K562 (cell line): ENCODE results near the gene ZBTB16. TPM values are rescaled to one million over a fixed set of nuclear protein-coding genes. Genes with fewer than 3 reads are reported as not detected.
A peak's percentile ranks its signal among the peaks of the same experiment; 100 is the strongest.

ENCODE experiments used
- CEBPG ChIP-seq, 3 experiments: fragments of 200-800 bp in 1 of 3; sonication (Bioruptor generic) in 1 of 3; sonication (generic) in 1 of 3; formaldehyde crosslinking in 1 of 3; IDR thresholded peaks in 2 of 3; conservative IDR thresholded peaks in 1 of 3; 2 replicates each; pipeline versions ENCODE4 v1.6.1 to v1.8.0; 2016 to 2022; ENCODE audit warnings: missing compliant biosample characterization in 2 of 3, missing genetic modification characterization in 2 of 3, mild to moderate bottlenecking in 1 of 3, missing genetic modification reagents in 1 of 3
- CHD2 ChIP-seq: IDR thresholded peaks from 2 replicates; pipeline ENCODE4 v1.6.1; 2011; ENCODE audit warnings: low read depth, low read length
- EGR1 ChIP-seq: fragments of 450-650 bp; conservative IDR thresholded peaks from 2 replicates; pipeline ENCODE4 v1.6.1; 2017; ENCODE audit warnings: mild to moderate bottlenecking
- GABPA ChIP-seq: fragments of 200-800 bp; sonication (Bioruptor generic); conservative IDR thresholded peaks from 2 replicates; pipeline ENCODE4 v1.6.1; 2016; ENCODE audit warnings: low read depth, missing genetic modification characterization, missing compliant biosample characterization
- ILK ChIP-seq: fragments of 450-650 bp; IDR thresholded peaks from 2 replicates; pipeline ENCODE4 v1.6.1; 2016; ENCODE audit warnings: missing genetic modification characterization, low read depth, mild to moderate bottlenecking, missing compliant biosample characterization, moderate library complexity, borderline replicate concordance
- KDM1A ChIP-seq, 2 experiments: fragments of 450-650 bp; IDR thresholded peaks; 2 replicates each; pipeline ENCODE4 v1.6.1; 2016; ENCODE audit warnings: mild to moderate bottlenecking in 2 of 2
- MAZ ChIP-seq, 2 experiments: fragments of 450-650 bp in 1 of 2; sonication (generic) in 1 of 2; formaldehyde crosslinking; IDR thresholded peaks in 1 of 2; conservative IDR thresholded peaks in 1 of 2; 2 replicates each; pipeline versions ENCODE4 v1.4.0 to v1.5.0; 2020; ENCODE audit warnings: mild to moderate bottlenecking in 1 of 2, missing genetic modification reagents in 1 of 2
- MEF2A ChIP-seq: IDR thresholded peaks from 2 replicates; pipeline ENCODE4 v1.6.1; 2011; ENCODE audit warnings: low read depth, mild to moderate bottlenecking, low read length, moderate library complexity; ENCODE audit not compliant: control insufficient read depth
- MIER1 ChIP-seq: fragments of 450-650 bp; IDR thresholded peaks from 2 replicates; pipeline ENCODE4 v1.6.1; 2016; ENCODE audit warnings: antibody characterized with exemption, mild to moderate bottlenecking, low read depth
- NFE2L1 ChIP-seq: fragments of 450-650 bp; IDR thresholded peaks from 2 replicates; pipeline ENCODE4 v1.6.1; 2016; ENCODE audit warnings: missing genetic modification characterization, low read depth, mild to moderate bottlenecking, missing compliant biosample characterization, moderate library complexity, borderline replicate concordance
- NFIX ChIP-seq: fragments of 250-450 bp; sonication (Bioruptor Pico); IDR thresholded peaks from 2 replicates; pipeline ENCODE4 v1.4.0; 2020; ENCODE audit warnings: low read depth, mild to moderate bottlenecking, moderate library complexity
- NR2C2 ChIP-seq, 2 experiments: fragments of 200-800 bp in 1 of 2; sonication (Bioruptor generic) in 1 of 2; sonication (generic) in 1 of 2; formaldehyde crosslinking in 1 of 2; IDR thresholded peaks; 2 replicates each; pipeline versions ENCODE4 v1.6.1 to v1.8.0; 2016 to 2022; ENCODE audit warnings: mild to moderate bottlenecking in 1 of 2, missing compliant biosample characterization in 1 of 2, missing genetic modification characterization in 1 of 2, missing genetic modification reagents in 1 of 2
- POLR2H ChIP-seq: IDR thresholded peaks from 2 replicates; pipeline ENCODE4 v1.6.1; 2016; ENCODE audit warnings: missing genetic modification characterization, low read depth, mild to moderate bottlenecking, control low read depth, missing compliant biosample characterization, moderate library complexity
- RNF2 ChIP-seq: sonication (generic); IDR thresholded peaks from 2 replicates; pipeline ENCODE4 v1.6.1; 2016
- SAP30 ChIP-seq: fragments of 200-600 bp; sonication (generic); IDR thresholded peaks from 2 replicates; pipeline ENCODE4 v1.6.1; 2012; ENCODE audit warnings: borderline replicate concordance, low read depth, mild to moderate bottlenecking, moderate library complexity, low read length, control low read depth, inconsistent platforms; ENCODE audit not compliant: insufficient read depth, poor library complexity, severe bottlenecking
- TBP ChIP-seq: optimal IDR thresholded peaks from 2 replicates; pipeline ENCODE3; 2011; ENCODE audit warnings: low read depth, low read length, improper control_type of control experiment
- TRIM28 ChIP-seq: fragments of 450-650 bp; IDR thresholded peaks from 2 replicates; pipeline ENCODE4 v1.6.1; 2017
- ZEB2 ChIP-seq: fragments of 450-650 bp; IDR thresholded peaks from 2 replicates; pipeline ENCODE4 v1.6.1; 2016
- ZFP36 ChIP-seq: fragments of 150-350 bp; IDR thresholded peaks from 2 replicates; pipeline ENCODE4 v1.6.1; 2018; ENCODE audit warnings: low read length, low read depth; ENCODE audit not compliant: partially characterized antibody
- ZFX ChIP-seq: sonication (generic); formaldehyde crosslinking; IDR thresholded peaks from 2 replicates; pipeline ENCODE4 v1.8.0; 2022; ENCODE audit warnings: mild to moderate bottlenecking, missing genetic modification reagents, moderate library complexity
- ZNF121 ChIP-seq: sonication (generic); formaldehyde crosslinking; conservative IDR thresholded peaks from 2 replicates; pipeline ENCODE4 v1.8.0; 2022; ENCODE audit warnings: missing genetic modification reagents
- ZNF165 ChIP-seq: fragments of 250-450 bp; sonication (Bioruptor Pico); IDR thresholded peaks from 2 replicates; pipeline ENCODE4 v1.4.0; 2020; ENCODE audit warnings: borderline replicate concordance
- ZNF217 ChIP-seq: sonication (generic); formaldehyde crosslinking; IDR thresholded peaks from 2 replicates; pipeline ENCODE4 v1.8.0; 2022; ENCODE audit warnings: mild to moderate bottlenecking, missing genetic modification reagents
- ZNF239 ChIP-seq: fragments of 250-450 bp; sonication (Bioruptor Pico); IDR thresholded peaks from 2 replicates; pipeline ENCODE4 v1.4.0; 2020; ENCODE audit warnings: mild to moderate bottlenecking
- ZNF354B ChIP-seq: fragments of 250-450 bp; sonication (Bioruptor Pico); IDR thresholded peaks from 2 replicates; pipeline ENCODE4 v1.4.0; 2020
- ZNF76 ChIP-seq: fragments of 250-450 bp; sonication (Bioruptor Pico); IDR thresholded peaks from 2 replicates; pipeline ENCODE4 v1.4.0; 2020; ENCODE audit warnings: mild to moderate bottlenecking, moderate library complexity, borderline replicate concordance
- ZZZ3 ChIP-seq: fragments of 450-650 bp; IDR thresholded peaks from 2 replicates; pipeline ENCODE4 v1.6.1; 2016; ENCODE audit warnings: antibody characterized with exemption, mild to moderate bottlenecking, moderate library complexity
- polyA plus RNA-seq, 8 experiments: library from polyadenylated mRNA; depleted of rRNA in 4 of 8; stranded (reverse) in 5 of 8; unstranded in 3 of 8; fragments of >200 nt; fragmentation: Nextera tagmentation in 2 of 8; fragmentation: Illumina TruSeq in 1 of 8; extraction: Ambion mirVana in 2 of 8; extraction: Trizol in 1 of 8; gene quantifications; 2 replicates each; pipeline versions ENCODE4 v1.2.1 to v1.2.3, GENCODE V29; 2011 to 2014; ENCODE audit warnings: inconsistent platforms in 1 of 8, missing spikeins in 1 of 8
- total RNA-seq, 7 experiments: library from RNA; depleted of rRNA in 6 of 7; stranded (reverse); fragments of >200 nt in 6 of 7; fragmentation: Illumina TruSeq in 2 of 7; extraction: Trizol in 2 of 7; gene quantifications; 2 replicates each; pipeline versions ENCODE4 v1.2.1 to v1.2.3, GENCODE V29; 2011 to 2021; ENCODE audit warnings: low replicate concordance in 1 of 7
- TF ChIP-seq, protein P1 (sequence below): fragments of 450-650 bp; IDR thresholded peaks from 2 replicates; pipeline ENCODE4 v1.6.1; 2016; ENCODE audit warnings: missing biosample characterization, missing genetic modification characterization

The ZBTB16 gene
- total and polyA plus RNA-seq, 9 of the 15 experiments (the other 6 are each of a cell fraction or from before 2014, with no cell fraction given), result 0.06 to 0.40 (median 0.24) TPM; not detected in 4

GRCh38 chr11:114159802-114160632 is 100.5 kb downstream of the ZBTB16 start (continued):
- TF ChIP-seq ZNF354B (CRISPR knock-in tag) (no peak), NR2C2 (CRISPR knock-in tag; IDR thresholded peaks at IDR 0.05) (no peak), NR2C2 (tag; IDR thresholded peaks at IDR 0.05) (no peak), ZNF217 (CRISPR knock-in tag) (no peak), CEBPG (CRISPR knock-in tag; IDR thresholded peaks at IDR 0.05) (no peak), CEBPG (tag; conservative IDR thresholded peaks at IDR 0.05 in 1 of 2, IDR thresholded peaks at IDR 0.05 in 1 of 2) (no peak), ZFX (CRISPR knock-in tag) (no peak), ZEB2 (no peak), ILK (tag) (no peak), ZNF76 (no peak), GABPA (peak; percentile 48), RNF2 (peak; percentile 85), MEF2A (0 out of 2 replicates have a peak, but pooled peaks have one; percentile 33), ZNF165 (CRISPR knock-in tag) (no peak), ZZZ3 (no peak), SAP30 (no peak), NFE2L1 (tag) (no peak), NFIX (CRISPR knock-in tag) (peak; percentile 85), POLR2H (tag) (no peak), MIER1 (no peak), EGR1 (peak; percentile 66), TRIM28 (no peak), ZNF239 (CRISPR knock-in tag) (no peak), MAZ (CRISPR knock-in tag; conservative IDR thresholded peaks at IDR 0.05 in 1 of 2, IDR thresholded peaks at IDR 0.05 in 1 of 2) (peak; percentile 58 to 69; a peak in 3 of 4 replicates), CHD2 (peak; percentile 47; the same call in 1 of the 2 replicates), KDM1A (IDR thresholded peaks at IDR 0.05) (peak; percentile 21 to 63; a peak in 2 of 4 replicates), TBP (no peak), ZFP36 (no peak), ZNF121 (CRISPR knock-in tag) (no peak)
- TF ChIP-seq, protein P1, sequence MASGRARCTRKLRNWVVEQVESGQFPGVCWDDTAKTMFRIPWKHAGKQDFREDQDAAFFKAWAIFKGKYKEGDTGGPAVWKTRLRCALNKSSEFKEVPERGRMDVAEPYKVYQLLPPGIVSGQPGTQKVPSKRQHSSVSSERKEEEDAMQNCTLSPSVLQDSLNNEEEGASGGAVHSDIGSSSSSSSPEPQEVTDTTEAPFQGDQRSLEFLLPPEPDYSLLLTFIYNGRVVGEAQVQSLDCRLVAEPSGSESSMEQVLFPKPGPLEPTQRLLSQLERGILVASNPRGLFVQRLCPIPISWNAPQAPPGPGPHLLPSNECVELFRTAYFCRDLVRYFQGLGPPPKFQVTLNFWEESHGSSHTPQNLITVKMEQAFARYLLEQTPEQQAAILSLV (tag), result no peak
